ENCODE results near the gene CD96. TPM values are rescaled to one million over a fixed set of nuclear protein-coding genes. Genes with fewer than 3 reads are reported as not detected.

Gene CD96
- total RNA-seq, 1 experiment from 2014 or later: not detected

- Histone ChIP-seq H3K4ac (ENCODE audit: low read depth, low read length) (no peak overlapping the region), H3K9me3 (ENCODE audit: control insufficient read depth, low read depth, low read length) (no peaks in the 10 kb centered on the region), H2BK15ac (ENCODE audit: low read depth, low read length) (no peak overlapping the region), H4K5ac (ENCODE audit: insufficient read length, low read depth, low read length) (no peak overlapping the region), H2BK20ac (ENCODE audit: low read depth, low read length, poor library complexity, severe bottlenecking) (no peak overlapping the region), H3K27ac (ENCODE audit: insufficient read length, low read depth, low read length) (no peak overlapping the region), H3K4me2 (ENCODE audit: insufficient read depth, insufficient read length, low read length) (no peak overlapping the region), H3K27me3 (ENCODE audit: insufficient read depth, low read length) (no peaks in the 10 kb centered on the region), H3K79me1 (ENCODE audit: insufficient read depth, low read depth, low read length, poor library complexity, severe bottlenecking) (no peaks in the 10 kb centered on the region), H4K20me1 (ENCODE audit: control insufficient read depth, insufficient read depth, insufficient read length) (no peaks in the 10 kb centered on the region), H3K4me1 (ENCODE audit: insufficient read depth, low read length) (no peaks in the 10 kb centered on the region), H2AK5ac (ENCODE audit: insufficient read length, low read length) (no peak overlapping the region), H2BK12ac (ENCODE audit: insufficient read length, low read depth, low read length) (no peak overlapping the region), H3K9ac (ENCODE audit: extremely low read depth, insufficient read length, low read length) (no peak overlapping the region), H2AFZ (ENCODE audit: low read length) (no peak overlapping the region), H2BK5ac (ENCODE audit: insufficient read length, low read length) (no peak overlapping the region), H2BK120ac (ENCODE audit: low read depth, low read length, poor library complexity, severe bottlenecking) (no peak overlapping the region), H3K56ac (ENCODE audit: insufficient read length, low read depth, low read length) (no peak overlapping the region), H3K23me2 (ENCODE audit: insufficient read length, low read depth, low read length, poor library complexity, severe bottlenecking) (no peaks in the 10 kb centered on the region), H4K8ac (replicated peaks; ENCODE audit: insufficient read length, low read depth, low read length) (no peak overlapping the region), H3T11ph (ENCODE audit: low read length) (no peak overlapping the region), H3K23ac (ENCODE audit: insufficient read length, low read depth, low read length) (no peak overlapping the region), H4K91ac (ENCODE audit: insufficient read length, low read depth, low read length) (no peak overlapping the region), H3K79me2 (ENCODE audit: insufficient read depth, low read length) (no peaks in the 10 kb centered on the region), H3K18ac (ENCODE audit: insufficient read length, low read depth, low read length) (no peak overlapping the region), H3K14ac (ENCODE audit: insufficient read depth, low read length) (no peak overlapping the region)
- Mint-ChIP-seq H3K9me3 (peaks cover 0 to 3% of the 10 kb centered on the region in 2 experiments; a peak in 1 of 5 replicates), H3K27ac (no peak overlapping the region), H3K4me3 (no peak overlapping the region), H3K27me3 (ENCODE audit: low read depth) (no peaks in the 10 kb centered on the region), H3K36me3 (ENCODE audit: insufficient read depth in 1 of 3, low read depth in 3 of 3) (no peaks in the 10 kb centered on the region), H3K4me1 (no peaks in the 10 kb centered on the region)
- no CpG with 5 or more reads among the region's 4 CpGs for WGBS (ENCODE audit: extremely low coverage, insufficient read length, low lambda C conversion rate)
- TF ChIP-seq CTCF (conservative IDR thresholded peaks at IDR 0.05): no peak
- no peak for DNase-seq
These were observed 54.3 kb downstream of the CD96 start for GRCh38 chr3:111596328-111596727.
